Psoas muscle (tissue), 8 donors: ENCODE data around the gene LNX1. TPM values are rescaled to one million over a fixed set of nuclear protein-coding genes. Genes with fewer than 3 reads are reported as not detected.

Experiments
- ATAC-seq, 4 donors: fragments of 200-7000 bp; cut with Tn5 transposase; one replicate each; pipeline ENCODE4 v1.9.1; 2020; ENCODE audit warnings: moderate library complexity in 3 of 4, mild to moderate bottlenecking in 2 of 4
- DNase-seq, 2 donors: peaks; one replicate each; pipeline ENCODE4 v3.0.0-alpha.2; 2020
- H3K27ac ChIP-seq: fragments of 200-600 bp; one replicate; pipeline ENCODE4 v1.8.0; 2022
- H3K27me3 ChIP-seq, 3 donors: fragments of 200-600 bp in 1 of 3; one replicate each; pipeline versions ENCODE4 v1.6.1 to v1.8.0; 2013 to 2022; ENCODE audit warnings: low read length in 2 of 3, mild to moderate bottlenecking in 2 of 3, moderate library complexity in 1 of 3; ENCODE audit not compliant: insufficient read depth in 3 of 3
- H3K36me3 ChIP-seq, 2 donors: fragments of 200-600 bp in 1 of 2; one replicate each; pipeline versions ENCODE4 v1.6.1 to v1.8.0; 2013 to 2022; ENCODE audit warnings: low read depth in 1 of 2, mild to moderate bottlenecking in 1 of 2, moderate library complexity in 1 of 2; ENCODE audit not compliant: insufficient read depth in 1 of 2
- H3K4me1 ChIP-seq: fragments of 200-600 bp; one replicate; pipeline ENCODE4 v1.8.0; 2022
- H3K4me3 ChIP-seq: fragments of 200-600 bp; one replicate; pipeline ENCODE4 v1.8.0; 2022; ENCODE audit warnings: mild to moderate bottlenecking
- H3K9me3 ChIP-seq: fragments of 200-600 bp; one replicate; pipeline ENCODE4 v1.8.0; 2022
- WGBS, 3 donors: extraction: QIAGEN DNeasy Blood & Tissue Kit; methylation state at CpG; one replicate each; pipeline versions ENCODE4 v1.1.6 to v1.1.7; 2013; 5-methylcytosine and 5-hydroxymethylcytosine counted together
- intact Hi-C, 2 donors: fragments of 100-400 bp; cut with DNase I; formaldehyde crosslinking; loops; one replicate each; pipeline versions ENCODE4 v1.11.0 to v1.14.2; 2022
- polyA plus RNA-seq, 3 donors: library from polyadenylated mRNA; stranded (reverse); fragments of 200-250 nt; gene quantifications; one replicate each; pipeline ENCODE4 v1.2.3, GENCODE V29; 2013
- total RNA-seq, 4 donors: library from RNA; stranded (reverse); fragmentation: NEBNext Ultra II Directional in 2 of 4; extraction: Animal tissue kit (Norgen Biotek cat#: 25700) in 2 of 4; gene quantifications; one replicate each; pipeline versions ENCODE4 v1.2.1 to v1.2.4, GENCODE V29; 2021 to 2023
- TF ChIP-seq, protein P1 (sequence below): fragments of 200-600 bp; IDR thresholded peaks from one replicate; pipeline ENCODE4 v1.8.0; 2022; ENCODE audit warnings: antibody characterized with exemption
- donor health status: healthy with polysubstance abuse.
- donor health status: DM: no; HTN: no; CAD: no; lungs with moderate emphysema.
- donor health status: Bipolar disorder and iron deficiency.
- donor health status: healthy.
- donor health status: DM: yes; HTN: yes; CAD: no.
- donor health status: DM: no; HTN: no; CAD: no.
- donor health status: DM: no; HTN: no; CAD: no.
- donor health status: DM: yes; HTN: yes; CAD: no.

LNX1 gene
- total and polyA plus RNA-seq, 7 donors, result 2.1 to 13.9 (median 4.3) TPM

DNA sequence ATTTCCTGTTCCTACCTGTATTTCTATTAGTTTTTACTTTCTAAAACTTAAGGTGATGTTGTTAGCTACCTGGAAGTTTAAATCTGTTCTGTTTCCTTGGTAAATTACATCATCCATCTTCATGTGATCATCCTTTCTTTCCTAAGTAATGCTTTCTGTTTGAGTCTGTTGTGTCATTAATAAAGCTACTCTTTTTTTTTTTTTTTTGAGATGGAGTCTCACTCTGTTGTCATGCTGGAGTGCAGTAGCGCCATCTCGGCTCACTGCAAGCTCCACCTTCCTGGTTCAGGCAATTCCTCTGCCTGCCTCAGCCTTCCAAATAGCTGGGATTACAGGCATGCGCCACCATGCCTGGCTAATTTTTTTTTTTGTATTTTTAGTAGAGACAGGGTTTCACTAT, 140.5 kb downstream of the LNX1 start:
- H3K4me3 ChIP-seq, result no peak overlapping the region
- peaks cover 0 to 31% of the 10 kb centered on the region in 2 donors for H3K36me3 ChIP-seq
- WGBS, 3 donors, result 69 to 85% (median 78%) methylated on average over 3 of the region's 3 CpGs
- ATAC-seq (no peak), DNase-seq (no peak)
- no peak overlapping the region for H3K27ac ChIP-seq
- peaks cover 4% of the 10 kb centered on the region for H3K4me1 ChIP-seq
- H3K9me3 ChIP-seq, result no peaks in the 10 kb centered on the region
- TF ChIP-seq, protein P1, sequence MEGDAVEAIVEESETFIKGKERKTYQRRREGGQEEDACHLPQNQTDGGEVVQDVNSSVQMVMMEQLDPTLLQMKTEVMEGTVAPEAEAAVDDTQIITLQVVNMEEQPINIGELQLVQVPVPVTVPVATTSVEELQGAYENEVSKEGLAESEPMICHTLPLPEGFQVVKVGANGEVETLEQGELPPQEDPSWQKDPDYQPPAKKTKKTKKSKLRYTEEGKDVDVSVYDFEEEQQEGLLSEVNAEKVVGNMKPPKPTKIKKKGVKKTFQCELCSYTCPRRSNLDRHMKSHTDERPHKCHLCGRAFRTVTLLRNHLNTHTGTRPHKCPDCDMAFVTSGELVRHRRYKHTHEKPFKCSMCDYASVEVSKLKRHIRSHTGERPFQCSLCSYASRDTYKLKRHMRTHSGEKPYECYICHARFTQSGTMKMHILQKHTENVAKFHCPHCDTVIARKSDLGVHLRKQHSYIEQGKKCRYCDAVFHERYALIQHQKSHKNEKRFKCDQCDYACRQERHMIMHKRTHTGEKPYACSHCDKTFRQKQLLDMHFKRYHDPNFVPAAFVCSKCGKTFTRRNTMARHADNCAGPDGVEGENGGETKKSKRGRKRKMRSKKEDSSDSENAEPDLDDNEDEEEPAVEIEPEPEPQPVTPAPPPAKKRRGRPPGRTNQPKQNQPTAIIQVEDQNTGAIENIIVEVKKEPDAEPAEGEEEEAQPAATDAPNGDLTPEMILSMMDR, result no peak
- intact Hi-C loops, result no loop called here
- H3K27me3 ChIP-seq, result no peaks in the 10 kb centered on the region

- H3K27me3 ChIP-seq, result no peaks in the 10 kb centered on the region
- DNase-seq, result no peak
- H3K4me3 ChIP-seq, result no peak overlapping the region
- 95 to 100% (median 97%) methylated on average over 2 of the region's 2 CpGs for WGBS, 3 donors
- no peaks in the 10 kb centered on the region for H3K4me1 ChIP-seq
- peaks cover 0 to 34% of the 10 kb centered on the region in 2 donors for H3K36me3 ChIP-seq
- intact Hi-C loops, result no loop called here
- no peak for ATAC-seq
- no peak overlapping the region for H3K27ac ChIP-seq
- no peaks in the 10 kb centered on the region for H3K9me3 ChIP-seq
- TF ChIP-seq, protein P1, result no peak
These were observed 146.3 kb downstream of the LNX1 start for GRCh38 chr4:53444954-53445353.

DNA sequence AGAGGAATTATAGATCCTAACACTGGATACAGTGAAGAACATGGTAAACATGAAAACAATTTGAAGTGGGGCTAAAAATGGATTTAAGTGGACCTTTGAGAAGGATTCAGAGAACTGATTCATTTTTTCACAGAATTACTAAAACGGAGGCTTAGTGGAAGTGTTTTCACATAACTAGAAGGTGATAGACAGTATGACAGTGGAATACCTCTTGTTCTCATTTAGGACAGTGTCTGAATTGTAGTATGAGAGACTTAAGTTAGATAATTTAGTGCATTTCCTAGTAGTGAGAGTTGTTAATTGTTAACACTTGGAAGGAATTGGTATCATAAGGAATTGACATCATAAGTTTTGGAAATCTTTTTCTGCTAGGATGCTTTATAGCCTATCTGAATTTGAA, 149.7 kb downstream of the LNX1 start:
- ATAC-seq (no peak), DNase-seq (no peak)
- no peak overlapping the region for H3K4me3 ChIP-seq
- TF ChIP-seq, protein P1, result no peak
- H3K27me3 ChIP-seq, result no peaks in the 10 kb centered on the region
- H3K9me3 ChIP-seq, result no peaks in the 10 kb centered on the region
- intact Hi-C loops, result no loop called here
- H3K4me1 ChIP-seq, result no peaks in the 10 kb centered on the region
- H3K27ac ChIP-seq, result no peak overlapping the region
- H3K36me3 ChIP-seq, result peaks cover 0 to 34% of the 10 kb centered on the region in 2 donors
- WGBS, 3 donors, result 79 to 86% (median 81%) methylated on average over 1 of the region's 1 CpG

GRCh38 chr4:53436251-53436650, 155.0 kb downstream of the LNX1 start:
- Histone ChIP-seq H3K9me3 (no peaks in the 10 kb centered on the region), H3K27ac (no peak overlapping the region), H3K27me3 (no peaks in the 10 kb centered on the region), H3K4me1 (no peaks in the 10 kb centered on the region), H3K36me3 (peaks cover 0 to 12% of the 10 kb centered on the region in 2 donors), H3K4me3 (no peak overlapping the region)
- 70 to 85% (median 79%) methylated on average over 1 of the region's 1 CpG for WGBS, 3 donors
- TF ChIP-seq, protein P1, result no peak
- intact Hi-C loops, result no loop called here
- DNase-seq, result no peak
- ATAC-seq, result no peak
